GM12891 (cell line): ENCODE data around the gene FAF1.

Source experiments
- DNase-seq: peaks from one replicate; pipeline ENCODE4 v3.0.0; 2011; ENCODE audit warnings: low spot score; ENCODE audit not compliant: insufficient read length
- FAIRE-seq: peaks from 2 replicates; lab custom pipeline; 2011; peaks lifted over from hg19 to GRCh38; lab: Jason Lieb, UNC
- PAX5 ChIP-seq: IDR thresholded peaks from 2 replicates; pipeline ENCODE4 v1.6.1; 2011; ENCODE audit warnings: low read length, moderate library complexity, mild to moderate bottlenecking; ENCODE audit not compliant: insufficient read depth, severe bottlenecking
- POLR2A ChIP-seq: IDR thresholded peaks from 2 replicates; pipeline ENCODE4 v1.6.1; 2011; ENCODE audit warnings: low read depth, low read length, control low read depth
- POLR2AphosphoS5 ChIP-seq: IDR thresholded peaks from 2 replicates; pipeline ENCODE4 v1.6.1; 2011; ENCODE audit warnings: low read depth, low read length, control low read depth
- POU2F2 ChIP-seq: IDR thresholded peaks from 2 replicates; pipeline ENCODE4 v1.6.1; 2011; ENCODE audit warnings: low read depth, mild to moderate bottlenecking, control low read depth, low read length, moderate library complexity
- SPI1 ChIP-seq: IDR thresholded peaks from 2 replicates; pipeline ENCODE4 v1.6.1; 2011; ENCODE audit warnings: low read depth, low read length, control low read depth
- TAF1 ChIP-seq: IDR thresholded peaks from 2 replicates; pipeline ENCODE4 v1.6.1; 2011; ENCODE audit warnings: low read depth, low read length, control low read depth

Gene FAF1

DNA sequence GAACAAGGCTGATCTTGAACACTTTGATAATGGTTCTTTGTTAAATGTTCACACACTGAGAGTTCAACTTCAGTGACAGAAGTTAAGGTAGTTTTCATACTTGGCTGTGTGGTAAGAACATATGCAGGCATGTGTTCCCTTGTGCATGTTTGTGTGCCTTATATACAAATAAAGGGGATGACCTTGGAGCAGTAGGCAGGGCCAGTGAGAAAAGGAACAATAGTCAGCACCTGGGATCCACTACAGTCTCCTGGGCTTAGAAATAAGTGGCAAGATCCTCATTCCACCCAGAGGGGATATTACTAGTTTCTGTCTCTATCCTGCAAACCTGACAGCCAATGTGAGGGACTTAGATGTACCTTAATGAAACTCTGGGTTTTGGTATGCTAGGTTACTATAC lies 486.6 kb downstream of the FAF1 start:
- no peak for TF ChIP-seq SPI1
- TF ChIP-seq POLR2AphosphoS5: no peak
- no peak for TF ChIP-seq PAX5
- no peak for TF ChIP-seq POU2F2
- no peak for TF ChIP-seq POLR2A
- TF ChIP-seq TAF1: no peak
- no peak for DNase-seq
- no peak for FAIRE-seq

- DNase-seq (no peak), FAIRE-seq (no peak)
- TF ChIP-seq PAX5: no peak
- TF ChIP-seq POLR2A: no peak
- no peak for TF ChIP-seq POLR2AphosphoS5
- TF ChIP-seq TAF1: no peak
- TF ChIP-seq POU2F2: no peak
- no peak for TF ChIP-seq SPI1
Measured at GRCh38 chr1:50471967-50472366, 488.1 kb downstream of the FAF1 start.

GRCh38 chr1:50462964-50463363 lies 497.1 kb downstream of the FAF1 start:
- TF ChIP-seq PAX5 (no peak), TAF1 (no peak), SPI1 (no peak), POLR2A (no peak), POU2F2 (no peak), POLR2AphosphoS5 (no peak)
- FAIRE-seq (no peak), DNase-seq (no peak)

DNA sequence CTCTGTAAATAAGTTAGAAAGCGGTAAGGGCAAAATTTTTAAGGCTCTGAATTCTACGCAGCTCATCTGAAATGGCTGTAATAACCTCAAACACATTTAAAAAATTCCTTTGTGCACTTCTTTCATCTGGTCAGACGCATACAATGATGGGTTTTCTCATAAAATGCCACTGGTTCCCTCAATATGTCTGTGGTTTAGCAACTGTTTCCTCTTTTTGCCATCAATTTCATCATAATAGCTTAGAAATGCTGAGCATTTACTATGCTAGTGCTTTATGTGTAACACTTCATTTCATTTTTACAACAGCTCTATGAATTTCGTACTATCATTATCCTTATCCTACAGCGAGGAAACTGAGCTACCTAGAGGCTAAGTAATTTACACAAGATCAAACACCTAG lies 501.6 kb downstream of the FAF1 start:
- TF ChIP-seq POU2F2: no peak
- no peak for TF ChIP-seq SPI1
- no peak for TF ChIP-seq PAX5
- TF ChIP-seq POLR2AphosphoS5: no peak
- TF ChIP-seq POLR2A: no peak
- no peak for TF ChIP-seq TAF1
- FAIRE-seq (no peak), DNase-seq (no peak)

DNA sequence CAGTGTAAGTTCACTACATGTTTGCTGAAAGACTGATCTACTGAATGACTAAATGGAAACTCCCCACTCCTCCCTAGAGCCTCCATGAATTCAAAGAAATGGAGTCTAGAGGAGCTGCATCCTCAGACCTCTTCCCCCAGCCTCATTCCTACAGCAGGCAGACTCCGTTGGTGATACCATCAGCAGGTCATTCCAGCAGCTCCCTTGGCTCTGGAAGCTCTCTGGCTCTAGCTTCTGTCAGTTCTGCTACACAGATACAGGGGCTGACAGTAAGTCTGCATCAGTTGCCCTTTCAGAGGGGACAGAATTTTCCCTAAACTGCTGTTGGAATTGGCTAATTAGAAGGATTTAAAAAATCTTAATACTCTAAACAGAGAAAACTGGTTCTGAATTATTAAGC lies 505.2 kb downstream of the FAF1 start:
- no peak for FAIRE-seq
- TF ChIP-seq SPI1 (no peak), POU2F2 (no peak), TAF1 (no peak), POLR2AphosphoS5 (no peak), PAX5 (no peak), POLR2A (no peak)
- DNase-seq: no peak

DNA sequence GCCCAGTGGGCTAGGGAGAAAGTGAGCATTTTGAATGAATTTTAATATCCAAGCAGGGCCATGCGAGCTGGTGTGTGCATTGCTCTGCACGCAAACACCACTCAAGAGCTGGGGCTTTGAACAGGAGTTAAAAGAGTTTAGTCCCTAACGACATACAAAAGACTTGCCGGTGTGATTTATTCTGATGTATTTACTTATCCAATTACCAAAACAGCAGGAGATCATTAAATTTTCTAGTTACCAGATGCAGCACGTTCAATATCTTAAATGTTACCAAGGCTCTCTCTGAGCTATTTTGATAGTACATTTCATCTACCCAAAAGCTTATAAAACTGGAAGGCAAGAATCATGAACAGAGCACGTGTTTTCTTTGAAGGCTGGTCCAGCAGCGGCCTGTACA lies 506.8 kb downstream of the FAF1 start:
- TF ChIP-seq TAF1: no peak
- FAIRE-seq (no peak), DNase-seq (no peak)

- TF ChIP-seq POLR2AphosphoS5 (no peak), PAX5 (no peak), POU2F2 (no peak), TAF1 (no peak), POLR2A (no peak), SPI1 (no peak)
- no peak for DNase-seq
- FAIRE-seq: no peak
Measured at GRCh38 chr1:50452700-50453099, 507.4 kb downstream of the FAF1 start.

- no peak for DNase-seq
- TF ChIP-seq POU2F2 (no peak), PAX5 (no peak), POLR2AphosphoS5 (no peak), SPI1 (no peak), POLR2A (no peak), TAF1 (no peak)
- FAIRE-seq: no peak
Measured at GRCh38 chr1:50450861-50451653, 509.0 kb downstream of the FAF1 start.

- no peak for TF ChIP-seq SPI1
- no peak for TF ChIP-seq PAX5
- no peak for TF ChIP-seq POLR2A
- no peak for TF ChIP-seq TAF1
- no peak for TF ChIP-seq POLR2AphosphoS5
- no peak for TF ChIP-seq POU2F2
- no peak for DNase-seq
- no peak for FAIRE-seq
Measured at GRCh38 chr1:50447961-50448360, 512.1 kb downstream of the FAF1 start.

DNA sequence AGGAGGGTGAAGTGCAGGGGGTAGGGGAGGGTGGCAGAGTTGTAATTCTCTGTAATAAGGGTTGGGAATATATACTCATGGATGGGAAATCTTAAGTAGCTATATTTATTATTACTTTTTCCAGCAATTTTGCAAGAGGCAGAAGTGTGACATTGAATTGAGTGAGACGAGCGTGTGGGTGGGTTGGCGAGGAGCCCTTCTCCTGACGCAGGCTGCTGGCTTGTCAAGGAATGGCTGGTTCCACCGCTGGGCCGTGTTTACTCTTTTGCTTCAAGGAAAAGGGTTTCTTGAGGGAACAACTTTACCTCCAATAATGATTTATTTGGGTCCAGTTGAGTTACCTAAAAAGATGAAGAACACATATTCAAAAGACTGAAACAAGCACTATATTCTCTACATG lies 518.9 kb downstream of the FAF1 start:
- DNase-seq (no peak), FAIRE-seq (no peak)
- TF ChIP-seq SPI1 (no peak), POLR2A (no peak), PAX5 (no peak), POLR2AphosphoS5 (no peak), TAF1 (no peak), POU2F2 (no peak)

DNA sequence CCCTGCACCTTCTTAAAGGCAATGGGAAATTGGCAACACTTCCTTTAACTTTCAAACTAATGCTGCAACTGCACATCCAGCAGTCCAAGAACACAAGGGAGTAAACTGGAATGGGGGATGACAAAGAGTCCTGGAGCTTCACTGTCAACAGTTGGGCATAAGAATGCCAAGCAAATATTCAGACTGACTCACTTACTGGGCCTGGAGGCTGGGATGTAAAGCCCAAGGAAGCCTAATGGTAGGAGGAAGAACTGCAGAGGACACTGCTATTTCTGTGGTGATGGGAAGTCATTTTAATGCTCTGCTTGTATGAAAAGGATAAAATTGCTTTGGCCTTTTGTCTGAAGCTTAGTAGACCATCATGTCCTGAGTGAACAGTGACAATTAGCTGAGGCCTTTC lies 521.1 kb downstream of the FAF1 start:
- no peak for TF ChIP-seq SPI1
- no peak for TF ChIP-seq POLR2A
- TF ChIP-seq POU2F2: no peak
- FAIRE-seq: no peak
- no peak for DNase-seq
